ENCODE data around the gene ABHD14A.

ABHD14A gene

GRCh38 chr3:51935886-51936755, 38.7 kb upstream of the ABHD14A start:
- no peak overlapping the region for H3K4me3 ChIP-seq (ENCODE audit: low read length)
- no peak for DNase-seq (ENCODE audit: low read depth)
- no peak for TF ChIP-seq CTCF (conservative IDR thresholded peaks at IDR 0.05; ENCODE audit: low read depth, low read length)

- no peak for DNase-seq (ENCODE audit: low read depth)
- no peak overlapping the region for H3K4me3 ChIP-seq (ENCODE audit: low read length)
- no peak for TF ChIP-seq CTCF (conservative IDR thresholded peaks at IDR 0.05; ENCODE audit: low read depth, low read length)
These were observed 37.9 kb upstream of the ABHD14A start for GRCh38 chr3:51937014-51937413.

- no peak for TF ChIP-seq CTCF (conservative IDR thresholded peaks at IDR 0.05; ENCODE audit: low read depth, low read length)
- DNase-seq (ENCODE audit: low read depth) = no peak
- no peak overlapping the region for H3K4me3 ChIP-seq (ENCODE audit: low read length)
These were observed 37.0 kb upstream of the ABHD14A start for GRCh38 chr3:51937611-51938450.

DNA sequence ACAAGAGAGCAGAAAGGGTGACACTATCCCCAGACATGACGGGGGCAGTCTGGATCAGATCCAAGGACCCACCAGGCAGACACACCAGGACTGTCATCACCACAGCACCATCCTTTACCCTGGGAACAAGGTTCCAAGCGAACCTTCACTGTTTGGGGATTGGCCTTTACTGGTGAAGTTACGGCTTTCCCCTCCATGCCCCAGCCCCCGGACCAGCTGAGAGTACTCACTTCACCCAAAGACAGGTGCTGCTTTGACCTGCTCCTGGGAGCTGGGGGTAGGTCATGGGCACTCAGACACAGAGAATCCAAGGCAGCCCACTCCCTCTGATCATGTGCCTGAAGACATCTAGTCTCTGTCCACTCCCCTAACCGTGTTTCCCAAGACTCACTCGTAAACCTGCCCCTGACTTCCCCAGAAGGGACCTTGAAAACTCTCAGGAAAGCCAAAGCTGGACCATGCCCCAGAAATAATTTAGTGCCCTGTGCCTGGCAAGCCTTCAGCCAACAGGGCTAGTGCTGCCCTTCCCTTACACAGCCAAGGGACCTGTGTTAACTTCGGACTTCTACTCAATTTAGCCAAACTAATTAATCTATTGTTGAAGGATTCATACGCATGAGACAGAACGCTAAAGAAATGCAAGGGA, 36.0 kb upstream of the ABHD14A start:
- no peak overlapping the region for H3K4me3 ChIP-seq (ENCODE audit: low read length)
- no peak for TF ChIP-seq CTCF (conservative IDR thresholded peaks at IDR 0.05; ENCODE audit: low read depth, low read length)
- no peak for DNase-seq (ENCODE audit: low read depth)

- no peak for TF ChIP-seq CTCF (conservative IDR thresholded peaks at IDR 0.05; ENCODE audit: low read depth, low read length)
- peak overlapping the region; percentile 84 for H3K4me3 ChIP-seq (ENCODE audit: low read length)
- DNase-seq (ENCODE audit: low read depth) = no peak
These were observed 34.0 kb upstream of the ABHD14A start for GRCh38 chr3:51940648-51941462.

GRCh38 chr3:51941463-51941797, 33.4 kb upstream of the ABHD14A start:
- no peak for DNase-seq (ENCODE audit: low read depth)
- no peak for TF ChIP-seq CTCF (conservative IDR thresholded peaks at IDR 0.05; ENCODE audit: low read depth, low read length)
- peak overlapping the region; percentile 84 for H3K4me3 ChIP-seq (ENCODE audit: low read length)

Data from retinal pigment epithelial cell (primary cell).